Activated T-cell treated with anti-CD3 and anti-CD28 coated beads, Interleukin-2, amount 50 U/mL, for 48 hours (primary cell): Measurements from ENCODE around the gene ANTXR2.

Source experiments
- DNase-seq, 2 experiments: peaks; one replicate each; pipeline ENCODE4 v3.0.0-alpha.2; 2020

Gene ANTXR2

DNA sequence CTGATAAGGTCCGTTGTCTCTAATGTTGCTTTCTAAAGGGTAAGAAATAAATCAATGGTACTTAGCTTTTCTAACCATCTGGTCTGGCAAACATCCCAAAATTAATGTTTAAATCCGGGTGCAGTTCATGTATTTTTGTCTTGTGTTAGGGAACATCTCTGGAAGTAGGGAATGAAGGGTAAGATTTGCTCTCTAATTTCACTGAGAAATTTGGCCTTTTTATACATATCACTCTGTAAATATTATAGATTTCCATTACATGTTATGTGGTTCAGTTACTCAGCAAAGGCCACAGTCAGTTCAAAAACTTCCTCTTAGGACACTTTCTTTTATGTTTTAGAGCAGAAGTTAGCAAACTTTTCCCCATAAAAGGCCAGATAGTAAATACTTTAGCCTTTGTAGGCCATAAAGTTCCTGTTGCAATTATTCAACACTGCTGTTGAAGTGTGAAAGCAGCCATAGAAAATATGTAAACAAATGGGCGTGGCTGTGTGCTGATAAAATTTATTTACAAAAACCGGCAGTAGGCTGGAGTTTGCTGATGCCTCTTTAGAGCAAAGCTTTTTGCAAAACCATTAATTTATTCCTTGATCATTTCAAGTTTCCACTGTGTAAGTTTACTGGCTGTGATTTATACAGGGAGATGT lies 218.1 kb downstream of the ANTXR2 start:
- no peak for DNase-seq

GRCh38 chr4:79852305-79852730 lies 220.7 kb downstream of the ANTXR2 start:
- DNase-seq = no peak

DNA sequence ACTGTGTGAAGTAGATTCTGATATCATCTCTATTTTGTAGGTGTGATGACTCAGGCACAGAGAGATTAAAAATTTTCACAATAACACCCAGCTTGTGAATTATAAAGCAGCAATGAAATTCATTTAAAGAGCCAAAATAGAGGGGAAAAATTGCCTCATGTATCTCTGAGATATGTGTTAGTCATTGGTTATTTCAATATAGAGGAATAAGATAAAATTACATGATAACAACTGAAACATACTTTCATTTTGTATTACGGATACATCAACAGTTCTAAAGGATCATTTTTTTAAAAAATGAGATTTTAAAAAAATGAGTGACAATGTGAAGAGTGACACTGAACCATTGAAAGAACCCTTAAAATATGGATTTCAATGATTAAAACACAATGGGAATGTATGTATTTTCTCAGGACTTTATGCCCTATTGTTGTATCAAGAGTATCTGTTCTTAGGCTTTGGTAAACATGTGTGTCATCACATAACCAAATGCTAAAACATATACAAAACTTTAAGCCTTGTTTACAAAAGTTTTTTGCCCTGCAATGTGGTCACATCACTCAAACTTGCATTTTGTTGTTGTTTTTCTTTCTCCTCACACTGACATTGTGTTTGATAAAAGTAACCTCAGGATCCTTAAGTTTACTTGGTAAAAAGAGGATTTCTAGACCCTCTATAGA lies 221.3 kb downstream of the ANTXR2 start:
- no peak for DNase-seq
